WTC11 (cell line): Measurements from ENCODE around the gene WDR7. TPM values are rescaled to one million over a fixed set of nuclear protein-coding genes. Genes with fewer than 3 reads are reported as not detected.

Experiments
- ATAC-seq: fragments of 200-7000 bp; cut with Tn5 transposase; 2 replicates; pipeline ENCODE4 v1.10.0; 2021; ENCODE audit warnings: mild to moderate bottlenecking, moderate library complexity
- CTCF ChIA-PET: fragments of 300-600 bp; sonication (Branson Sonifier 250); formaldehyde crosslinking; loops from one replicate; lab custom pipeline; 2021; ENCODE audit warnings: antibody characterized with exemption; lab: Charles Lee
- POLR2A ChIA-PET: fragments of 350-600 bp; sonication (Branson Sonifier 250); formaldehyde crosslinking; loops from one replicate; lab custom pipeline; 2021; ENCODE audit warnings: antibody characterized with exemption; lab: Charles Lee
- DNase-seq: peaks from one replicate; pipeline ENCODE4 v3.0.0; 2021; ENCODE audit warnings: low spot score
- H3K27ac Mint-ChIP-seq: 2 replicates; pipeline ENCODE4 v1.8.0; 2021; ENCODE audit warnings: mixed read lengths
- H3K27me3 Mint-ChIP-seq: 2 replicates; pipeline ENCODE4 v1.8.0; 2021; ENCODE audit warnings: low read depth, mild to moderate bottlenecking, moderate library complexity, mixed read lengths
- H3K36me3 Mint-ChIP-seq: 2 replicates; pipeline ENCODE4 v1.8.0; 2021; ENCODE audit warnings: mixed read lengths
- H3K4me1 Mint-ChIP-seq: 2 replicates; pipeline ENCODE4 v1.8.0; 2022; ENCODE audit warnings: mixed read lengths
- H3K4me3 Mint-ChIP-seq: 2 replicates; pipeline ENCODE4 v1.8.0; 2021; ENCODE audit warnings: mild to moderate bottlenecking, moderate library complexity, mixed read lengths
- H3K9me3 Mint-ChIP-seq: 2 replicates; pipeline ENCODE4 v1.8.0; 2021; ENCODE audit warnings: mixed read lengths
- AFF4 ChIP-seq: sonication (generic); formaldehyde crosslinking; IDR thresholded peaks from 2 replicates; pipeline ENCODE4 v1.8.1; 2023; ENCODE audit warnings: mild to moderate bottlenecking, missing genetic modification reagents, borderline replicate concordance
- ARID4B ChIP-seq: sonication (generic); formaldehyde crosslinking; IDR thresholded peaks from 2 replicates; pipeline ENCODE4 v1.8.0; 2023; ENCODE audit warnings: missing genetic modification reagents, mild to moderate bottlenecking, borderline replicate concordance
- ATF3 ChIP-seq: sonication (generic); formaldehyde crosslinking; conservative IDR thresholded peaks from 2 replicates; pipeline ENCODE4 v1.8.1; 2022; ENCODE audit warnings: mild to moderate bottlenecking, missing genetic modification reagents
- CTCF ChIP-seq: fragments of 200-600 bp; IDR thresholded peaks from 2 replicates; pipeline ENCODE4 v1.8.0; 2022; ENCODE audit warnings: antibody characterized with exemption
- ELF4 ChIP-seq: sonication (generic); formaldehyde crosslinking; IDR thresholded peaks from 2 replicates; pipeline ENCODE4 v1.8.1; 2022; ENCODE audit warnings: low read depth, mild to moderate bottlenecking, moderate library complexity, missing genetic modification reagents
- EMX1 ChIP-seq: fragments of 250-450 bp; sonication (Bioruptor Pico); IDR thresholded peaks from 2 replicates; pipeline ENCODE4 v1.8.0; 2021; ENCODE audit warnings: mild to moderate bottlenecking
- IRF2 ChIP-seq: sonication (generic); formaldehyde crosslinking; IDR thresholded peaks from 2 replicates; pipeline ENCODE4 v1.8.0; 2022; ENCODE audit warnings: low read depth, missing genetic modification reagents, borderline replicate concordance
- JAZF1 ChIP-seq: fragments of 250-450 bp; sonication (Bioruptor Pico); IDR thresholded peaks from 2 replicates; pipeline ENCODE4 v1.9.0; 2021; ENCODE audit warnings: moderate library complexity, mild to moderate bottlenecking, inconsistent platforms
- MYBL2 ChIP-seq: sonication (generic); formaldehyde crosslinking; IDR thresholded peaks from 2 replicates; pipeline ENCODE4 v1.8.1; 2023; ENCODE audit warnings: mild to moderate bottlenecking, moderate library complexity, missing genetic modification reagents
- NFATC4 ChIP-seq: fragments of 250-450 bp; sonication (Bioruptor Pico); IDR thresholded peaks from 2 replicates; pipeline ENCODE4 v1.9.0; 2021; ENCODE audit warnings: mild to moderate bottlenecking
- NFE2L1 ChIP-seq: sonication (generic); formaldehyde crosslinking; IDR thresholded peaks from 2 replicates; pipeline ENCODE4 v1.8.1; 2023; ENCODE audit warnings: missing genetic modification reagents
- NFYB ChIP-seq: sonication (generic); formaldehyde crosslinking; conservative IDR thresholded peaks from 2 replicates; pipeline ENCODE4 v1.8.0; 2022; ENCODE audit warnings: low read depth, missing genetic modification reagents
- NR1H2 ChIP-seq: sonication (generic); formaldehyde crosslinking; IDR thresholded peaks from 2 replicates; pipeline ENCODE4 v1.9.0; 2021; ENCODE audit warnings: mild to moderate bottlenecking, moderate library complexity, missing genetic modification reagents
- SMAD3 ChIP-seq: sonication (generic); formaldehyde crosslinking; IDR thresholded peaks from 2 replicates; pipeline ENCODE4 v1.8.0; 2022; ENCODE audit warnings: missing genetic modification reagents, mild to moderate bottlenecking, borderline replicate concordance
- SOX15 ChIP-seq: fragments of 250-450 bp; sonication (Bioruptor Pico); IDR thresholded peaks from 2 replicates; pipeline ENCODE4 v1.9.0; 2021; ENCODE audit warnings: mild to moderate bottlenecking
- TEAD1 ChIP-seq: sonication (generic); formaldehyde crosslinking; IDR thresholded peaks from 2 replicates; pipeline ENCODE4 v1.8.0; 2022; ENCODE audit warnings: mild to moderate bottlenecking, missing genetic modification reagents
- USF1 ChIP-seq: sonication (generic); formaldehyde crosslinking; IDR thresholded peaks from 2 replicates; pipeline ENCODE4 v1.8.0; 2022; ENCODE audit warnings: mild to moderate bottlenecking, missing genetic modification reagents
- ZMAT4 ChIP-seq: fragments of 250-450 bp; sonication (Bioruptor Pico); IDR thresholded peaks from 2 replicates; pipeline ENCODE4 v1.9.0; 2021; ENCODE audit warnings: mild to moderate bottlenecking
- ZNF532 ChIP-seq: fragments of 250-450 bp; sonication (Bioruptor Pico); IDR thresholded peaks from 2 replicates; pipeline ENCODE4 v1.9.0; 2021; ENCODE audit warnings: mild to moderate bottlenecking, borderline replicate concordance
- total RNA-seq: library from RNA; stranded (reverse); gene quantifications from 3 replicates; pipeline ENCODE4 v1.2.3, GENCODE V29; 2021

Gene WDR7
- total RNA-seq, 1 experiment from 2014 or later: 12.2 TPM

- no peak for ATAC-seq
- H3K9me3 Mint-ChIP-seq: peaks cover 22% of the 10 kb centered on the region
- CTCF ChIA-PET: no interaction called here
- H3K27me3 Mint-ChIP-seq: no peaks in the 10 kb centered on the region
- H3K4me1 Mint-ChIP-seq: peaks cover 9% of the 10 kb centered on the region
- H3K4me3 Mint-ChIP-seq: no peak overlapping the region
- TF ChIP-seq AFF4 (CRISPR knock-in tag) (no peak), IRF2 (CRISPR knock-in tag) (no peak), NFATC4 (CRISPR knock-in tag) (no peak), NFYB (CRISPR knock-in tag) (no peak), ZMAT4 (CRISPR knock-in tag) (no peak), ARID4B (CRISPR knock-in tag) (no peak), USF1 (CRISPR knock-in tag) (no peak), CTCF (no peak), MYBL2 (CRISPR knock-in tag) (no peak), EMX1 (CRISPR knock-in tag) (no peak), SOX15 (CRISPR knock-in tag) (no peak), NR1H2 (CRISPR knock-in tag) (no peak), ELF4 (CRISPR knock-in tag) (no peak), ZNF532 (CRISPR knock-in tag) (no peak), ATF3 (no peak), SMAD3 (CRISPR knock-in tag) (no peak), NFE2L1 (CRISPR knock-in tag) (no peak), TEAD1 (no peak), JAZF1 (CRISPR knock-in tag) (no peak)
- POLR2A ChIA-PET: no interaction called here
- H3K27ac Mint-ChIP-seq: no peak overlapping the region
- peaks cover 8% of the 10 kb centered on the region; the same call in 1 of the 2 replicates for H3K36me3 Mint-ChIP-seq
- no peak for DNase-seq
Measured at GRCh38 chr18:56851774-56852173, 200.6 kb downstream of the WDR7 start.
